OCI-LY7 (cell line): ENCODE results near the gene RGS19. TPM values are rescaled to one million over a fixed set of nuclear protein-coding genes. Genes with fewer than 3 reads are reported as not detected.

Experiments used
- BruUV-seq: library from RNA; stranded (reverse); fragments of 400-500 nt; replicated peaks from 2 replicates; lab custom pipeline; 2021; lab: Mats Ljungman, UMichigan
- CTCF ChIA-PET: fragments of 300-600 bp; sonication (Branson Sonifier 250); formaldehyde crosslinking; loops from one replicate; lab custom pipeline; 2022; ENCODE audit warnings: antibody characterized with exemption; ENCODE audit not compliant: unreplicated experiment; lab: Charles Lee
- POLR2A ChIA-PET: fragments of 300-600 bp; sonication (Branson Sonifier 250); formaldehyde crosslinking; loops from one replicate; lab custom pipeline; 2022; ENCODE audit warnings: antibody characterized with exemption; lab: Charles Lee
- DNase-seq: peaks from one replicate; pipeline ENCODE4 v3.0.0-alpha.2; 2015; ENCODE audit warnings: low spot score
- H2AFZ ChIP-seq: fragments of 200-600 bp; sonication (generic), shearing (Covaris generic); 2 replicates; pipeline ENCODE4 v1.6.1; 2014; ENCODE audit warnings: mild to moderate bottlenecking, antibody characterized with exemption, low read length, moderate library complexity
- H3K27ac ChIP-seq: fragments of 200-600 bp; sonication (generic); 2 replicates; pipeline ENCODE4 v1.5.1; 2014; ENCODE audit warnings: mixed run types, low read depth, mild to moderate bottlenecking, moderate library complexity, low read length, inconsistent platforms; ENCODE audit not compliant: poor library complexity, severe bottlenecking
- H3K36me3 ChIP-seq: fragments of 200-600 bp; sonication (generic); 2 replicates; pipeline ENCODE4 v1.6.1; 2014; ENCODE audit warnings: mild to moderate bottlenecking, antibody characterized with exemption, low read length, moderate library complexity, mixed read lengths; ENCODE audit not compliant: insufficient read depth
- H3K4me1 ChIP-seq: fragments of 200-600 bp; sonication (generic); 2 replicates; pipeline ENCODE4 v1.5.1; 2014; ENCODE audit warnings: mild to moderate bottlenecking, low read length; ENCODE audit not compliant: insufficient read depth, poor library complexity, severe bottlenecking
- H3K4me2 ChIP-seq: fragments of 200-600 bp; sonication (generic); 2 replicates; pipeline ENCODE4 v1.6.1; 2014; ENCODE audit warnings: mild to moderate bottlenecking, low read length
- H3K4me3 ChIP-seq: fragments of 200-600 bp; sonication (generic); 2 replicates; pipeline ENCODE4 v1.5.1; 2014; ENCODE audit warnings: mild to moderate bottlenecking, low read depth, low read length; ENCODE audit not compliant: poor library complexity, severe bottlenecking
- H3K79me2 ChIP-seq: fragments of 200-600 bp; sonication (generic); 2 replicates; pipeline ENCODE4 v1.6.1; 2016; ENCODE audit warnings: low read depth, mild to moderate bottlenecking, low read length, moderate library complexity, mixed read lengths; ENCODE audit not compliant: insufficient read depth
- H3K9me2 ChIP-seq: fragments of 200-600 bp; sonication (generic); 2 replicates; pipeline ENCODE4 v1.6.1; 2016; ENCODE audit warnings: mild to moderate bottlenecking, low read length, mixed read lengths; ENCODE audit not compliant: insufficient read depth
- H3K9me3 ChIP-seq: fragments of 200-600 bp; sonication (generic); 2 replicates; pipeline ENCODE4 v1.6.1; 2014; ENCODE audit warnings: mild to moderate bottlenecking, mixed run types, low read length, mixed read lengths
- H4K20me1 ChIP-seq: fragments of 200-600 bp; sonication (generic); 2 replicates; pipeline ENCODE4 v1.6.1; 2014; ENCODE audit warnings: mild to moderate bottlenecking, antibody characterized with exemption, low read length, moderate library complexity, mixed read lengths; ENCODE audit not compliant: insufficient read depth
- CTCF ChIP-seq: fragments of 200-600 bp; sonication (generic); conservative IDR thresholded peaks from 2 replicates; pipeline ENCODE4 v1.5.1; 2014; ENCODE audit warnings: mild to moderate bottlenecking, antibody characterized with exemption, low read length, moderate library complexity, mixed read lengths
- EZH2phosphoT487 ChIP-seq: fragments of 200-600 bp; sonication (generic); IDR thresholded peaks from 2 replicates; pipeline ENCODE4 v1.6.1; 2018; ENCODE audit warnings: low read depth, borderline replicate concordance, mild to moderate bottlenecking, mixed run types, antibody characterized with exemption, low read length, moderate library complexity, mixed read lengths
- intact Hi-C: fragments of 100-400 bp; cut with micrococcal nuclease; formaldehyde crosslinking; loops from one replicate; pipeline ENCODE4 v1.10.0; 2022; ENCODE audit not compliant: unreplicated experiment
- total RNA-seq, 2 experiments: library from RNA; depleted of rRNA in 1 of 2; stranded (reverse); fragments of >200 nt in 1 of 2; shearing (Covaris generic) in 1 of 2; gene quantifications; 2 replicates each; pipeline ENCODE4 v1.2.3, GENCODE V29; 2014 to 2022

The RGS19 gene
- total RNA-seq, 2 experiments from 2014 or later = 69.4 to 106 TPM

- Histone ChIP-seq H3K36me3 (no peaks in the 10 kb centered on the region), H4K20me1 (no peaks in the 10 kb centered on the region), H2AFZ (no peak overlapping the region), H3K4me2 (no peak overlapping the region), H3K4me3 (no peak overlapping the region), H3K4me1 (no peaks in the 10 kb centered on the region), H3K79me2 (no peaks in the 10 kb centered on the region), H3K9me2 (no peaks in the 10 kb centered on the region), H3K9me3 (no peaks in the 10 kb centered on the region), H3K27ac (no peak overlapping the region)
- POLR2A ChIA-PET = no interaction called here
- CTCF ChIA-PET = no interaction called here
- DNase-seq = no peak
- no TSS peak for BruUV-seq
- TF ChIP-seq EZH2phosphoT487 (no peak), CTCF (no peak)
- intact Hi-C loops = no loop called here
Measured at GRCh38 chr20:64048402-64049044, 30.8 kb downstream of the RGS19 start.

- no TSS peak for BruUV-seq
- intact Hi-C loops = no loop called here
- no peaks in the 10 kb centered on the region for H3K9me3 ChIP-seq
- H4K20me1 ChIP-seq = no peaks in the 10 kb centered on the region
- ChIA-PET POLR2A (interaction anchor here (0.5 to 0.6 kb wide), 2 partner anchors 47 to 77 kb away, joined by 3 read pairs; no protein-coding TSS in a partner anchor), CTCF (no interaction called here)
- no peaks in the 10 kb centered on the region for H3K9me2 ChIP-seq
- no peak for DNase-seq
- no peak overlapping the region for H3K4me2 ChIP-seq
- no peaks in the 10 kb centered on the region for H3K79me2 ChIP-seq
- H3K4me1 ChIP-seq = no peaks in the 10 kb centered on the region
- H2AFZ ChIP-seq = no peak overlapping the region
- H3K27ac ChIP-seq = no peak overlapping the region
- TF ChIP-seq EZH2phosphoT487 (no peak), CTCF (no peak)
- no peak overlapping the region for H3K4me3 ChIP-seq
- no peaks in the 10 kb centered on the region for H3K36me3 ChIP-seq
Measured at GRCh38 chr20:64047968-64048401, 31.3 kb downstream of the RGS19 start.

GRCh38 chr20:64047046-64047389 lies 32.3 kb downstream of the RGS19 start:
- ChIA-PET POLR2A (no interaction called here), CTCF (no interaction called here)
- H3K9me3 ChIP-seq = no peaks in the 10 kb centered on the region
- intact Hi-C loops = no loop called here
- no peak overlapping the region for H3K4me3 ChIP-seq
- H4K20me1 ChIP-seq = no peaks in the 10 kb centered on the region
- no TSS peak for BruUV-seq
- peaks cover 5% of the 10 kb centered on the region for H3K4me1 ChIP-seq
- no peak overlapping the region for H2AFZ ChIP-seq
- H3K9me2 ChIP-seq = no peaks in the 10 kb centered on the region
- DNase-seq = no peak
- H3K4me2 ChIP-seq = no peak overlapping the region
- H3K36me3 ChIP-seq = no peaks in the 10 kb centered on the region
- TF ChIP-seq CTCF (no peak), EZH2phosphoT487 (no peak)
- H3K27ac ChIP-seq = no peak overlapping the region
- no peaks in the 10 kb centered on the region for H3K79me2 ChIP-seq
